NCI-H524 treated with DMSO at 0.1 percent for 48 hours (cell line): Measurements from ENCODE around the gene DACT2.
"Not testable (repeated sequence)": the region's sequence is repeated elsewhere in the genome, so short reads cannot be mapped to it uniquely, and the experiment has no call there.

Source experiments
- DNase-seq: peaks from one replicate; lab custom pipeline; 2025; lab: John Stamatoyannopoulos, UW

Gene DACT2

DNA sequence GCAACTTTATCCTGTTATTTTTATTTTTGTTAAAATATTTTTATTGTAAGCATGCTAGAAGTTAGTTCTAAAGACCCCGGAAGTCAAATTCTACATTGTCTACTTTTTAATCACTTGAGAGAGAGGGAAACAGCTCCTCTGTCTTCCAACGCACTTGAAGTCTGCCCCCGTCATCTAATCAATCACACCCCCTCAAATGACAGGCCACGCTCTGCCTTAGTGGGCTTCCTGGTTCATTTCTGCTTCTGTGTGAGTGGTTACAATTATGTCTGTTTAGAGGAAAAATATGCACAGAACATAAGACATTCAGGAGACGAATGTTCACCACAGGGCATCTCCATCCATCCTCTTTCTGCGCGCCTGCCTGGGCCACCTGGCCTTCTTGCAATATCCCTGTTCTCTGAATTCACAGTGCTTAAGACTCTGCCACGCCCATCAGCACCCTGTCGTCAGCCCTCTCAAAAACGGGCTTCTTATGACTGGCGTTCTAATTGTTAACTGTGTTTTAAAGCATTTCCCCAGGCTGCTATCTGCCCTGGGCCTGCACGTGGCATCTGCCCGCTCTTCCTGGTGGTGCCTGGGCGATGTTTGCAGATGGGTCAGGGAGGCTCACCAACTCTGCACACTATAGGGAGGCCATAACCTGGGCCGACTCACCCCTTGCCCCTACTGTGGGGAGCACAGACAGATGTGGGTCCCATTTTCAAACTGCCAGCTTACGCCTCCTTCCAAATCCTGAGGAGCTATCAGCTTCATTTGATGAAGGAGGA, 15.4 kb downstream of the DACT2 start:
- DNase-seq = no peak

DNA sequence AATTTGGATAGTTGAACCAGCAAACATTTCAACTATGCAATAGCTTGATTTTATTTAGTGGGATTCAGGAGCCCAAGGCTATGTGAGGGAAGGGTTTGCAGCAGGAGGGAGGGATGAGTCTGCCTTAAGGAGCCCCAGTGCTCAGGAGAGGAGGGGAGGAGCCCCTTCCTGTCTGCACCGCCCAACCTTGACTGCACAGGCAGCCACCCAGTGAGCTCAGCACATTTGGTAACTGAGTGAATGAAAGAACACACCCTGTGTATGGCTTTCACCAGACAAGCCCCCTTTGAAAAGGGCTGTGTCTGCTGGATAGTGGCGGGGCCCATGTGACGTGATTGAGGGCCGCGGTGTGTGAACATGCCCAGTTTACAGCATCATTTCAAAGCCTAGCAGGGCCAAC, 17.0 kb downstream of the DACT2 start:
- no peak for DNase-seq

DNA sequence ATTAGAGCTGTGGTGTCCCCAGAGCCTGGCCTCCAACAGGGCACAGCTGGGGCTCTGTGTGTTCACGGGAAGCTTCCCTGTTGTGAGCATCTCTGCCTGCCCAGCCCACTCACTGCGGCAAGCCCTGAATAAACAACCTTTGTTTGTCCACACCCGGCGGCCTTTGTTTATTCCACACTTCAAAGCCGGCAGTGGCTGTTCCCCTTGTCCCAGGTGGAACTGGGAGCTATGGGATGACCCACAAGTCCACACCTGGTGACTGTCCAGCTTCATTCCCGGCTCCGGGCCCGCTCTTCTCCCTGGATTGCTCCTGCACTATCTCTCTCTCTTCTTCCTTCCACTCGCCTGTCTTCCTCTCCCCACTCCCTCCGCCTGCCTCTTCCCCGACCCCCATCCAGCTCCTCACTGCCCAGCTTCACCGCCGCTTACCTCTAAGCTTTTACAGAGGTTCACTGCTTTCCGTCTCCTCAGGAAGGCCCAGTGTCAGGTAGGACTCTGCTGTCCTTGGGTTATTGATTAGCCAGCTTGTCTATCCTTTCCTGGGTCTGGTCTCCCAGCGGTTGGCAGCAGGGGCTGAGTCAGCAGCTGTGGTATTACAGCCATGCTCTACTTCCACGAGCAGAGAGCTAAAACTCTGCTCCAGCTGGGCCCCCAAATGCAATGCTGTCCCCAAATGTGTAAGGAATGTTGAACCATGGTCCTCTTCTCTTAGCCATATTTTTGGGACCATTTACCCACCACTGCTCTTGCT, 17.8 kb downstream of the DACT2 start:
- no peak for DNase-seq

DNA sequence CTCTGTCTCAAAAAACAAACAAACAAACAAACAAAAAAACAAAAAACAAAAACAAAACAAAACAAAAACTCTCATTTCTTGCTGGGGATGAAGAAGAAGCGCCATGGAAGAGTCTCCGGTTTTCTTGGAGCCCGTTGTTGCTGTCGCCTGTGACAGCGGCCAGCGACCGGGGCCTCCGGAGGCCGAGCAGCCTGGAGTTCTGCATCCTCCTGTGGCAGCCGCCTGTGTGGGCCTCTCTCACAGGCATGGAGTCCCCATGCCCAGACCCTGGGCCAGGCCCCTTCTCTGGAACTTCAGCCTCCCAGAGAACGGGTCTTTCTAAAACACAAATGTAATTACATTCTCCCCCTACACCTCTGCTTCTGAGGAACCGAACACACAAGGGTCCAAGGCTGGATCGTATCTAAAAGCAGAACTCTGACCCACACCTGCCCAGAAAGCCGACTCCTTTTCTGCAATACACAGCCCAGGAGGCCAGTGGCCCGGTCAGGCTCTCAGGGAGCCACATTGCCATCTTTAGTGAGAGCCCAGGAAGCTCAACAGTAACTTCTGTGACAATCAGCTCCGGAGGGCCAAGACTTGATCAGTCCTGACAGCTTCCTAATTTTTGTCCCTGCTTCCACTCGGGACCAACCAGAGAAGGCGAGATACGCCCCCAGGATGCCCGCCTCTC, 18.5 kb downstream of the DACT2 start:
- DNase-seq = no peak

DNA sequence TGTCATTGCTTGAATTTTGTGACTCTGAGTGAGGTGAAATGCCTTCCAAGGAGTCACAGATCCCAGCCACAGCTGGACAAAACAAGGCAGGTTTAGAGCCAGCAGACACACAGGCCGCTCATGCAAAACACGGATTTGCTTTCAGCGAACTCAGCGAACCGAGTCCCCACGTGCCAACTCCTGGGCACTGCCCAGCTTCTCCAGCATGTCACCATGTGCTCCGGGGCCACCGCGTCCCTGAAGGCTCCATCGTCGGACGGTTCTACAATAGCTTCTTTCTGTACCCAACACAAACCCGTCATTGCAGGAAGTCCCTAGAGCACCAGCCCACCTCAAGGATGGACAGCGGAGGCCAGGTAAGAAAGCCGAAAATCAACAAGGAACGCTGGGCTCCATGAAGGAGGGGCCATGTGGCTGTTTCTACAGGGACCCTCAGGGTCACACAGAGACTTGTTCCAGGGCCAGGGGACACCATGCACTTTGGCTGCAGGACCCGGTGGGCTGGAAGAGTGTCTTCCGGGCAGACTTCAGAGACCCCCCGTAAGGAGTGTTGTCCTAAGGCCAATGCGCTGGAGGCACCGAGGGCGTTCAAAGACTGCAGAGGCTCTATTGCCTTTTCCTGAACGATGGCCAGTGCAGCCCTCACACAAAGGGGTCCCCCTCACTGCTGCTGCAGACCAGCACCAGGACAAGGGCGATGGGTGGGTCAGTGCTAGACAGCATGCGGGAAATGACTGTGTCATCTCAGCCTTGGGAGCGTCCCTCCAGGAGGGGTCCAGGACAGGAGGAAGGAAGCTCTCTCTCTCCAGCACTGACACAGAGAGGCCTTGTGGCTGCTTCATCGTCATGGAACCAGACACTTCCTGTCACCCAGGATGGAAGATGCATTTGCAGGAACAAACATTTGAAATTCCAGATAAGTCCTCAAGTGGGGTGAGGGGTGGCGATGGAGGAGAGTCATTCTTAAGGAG, 19.8 kb downstream of the DACT2 start:
- DNase-seq = no peak

DNA sequence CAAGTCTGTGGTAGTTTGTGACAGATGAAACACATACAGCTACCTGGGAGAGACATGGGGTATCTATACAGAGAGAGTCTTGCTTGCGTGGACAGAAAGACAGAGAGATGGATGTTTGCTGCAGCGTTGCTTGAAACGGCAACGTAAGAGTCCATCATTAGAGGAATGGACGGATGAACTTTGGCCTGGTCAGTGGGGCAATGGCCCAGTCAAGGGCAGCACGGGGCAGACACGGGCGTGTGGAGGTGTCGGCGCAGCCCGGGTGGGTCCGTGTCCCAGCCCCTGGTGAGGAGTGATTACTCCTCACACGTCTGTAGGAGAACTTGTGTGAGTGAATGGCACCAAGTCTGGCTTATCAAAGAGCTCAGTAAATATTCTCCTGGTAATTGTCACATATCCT, 21.9 kb downstream of the DACT2 start:
- DNase-seq = no peak

DNA sequence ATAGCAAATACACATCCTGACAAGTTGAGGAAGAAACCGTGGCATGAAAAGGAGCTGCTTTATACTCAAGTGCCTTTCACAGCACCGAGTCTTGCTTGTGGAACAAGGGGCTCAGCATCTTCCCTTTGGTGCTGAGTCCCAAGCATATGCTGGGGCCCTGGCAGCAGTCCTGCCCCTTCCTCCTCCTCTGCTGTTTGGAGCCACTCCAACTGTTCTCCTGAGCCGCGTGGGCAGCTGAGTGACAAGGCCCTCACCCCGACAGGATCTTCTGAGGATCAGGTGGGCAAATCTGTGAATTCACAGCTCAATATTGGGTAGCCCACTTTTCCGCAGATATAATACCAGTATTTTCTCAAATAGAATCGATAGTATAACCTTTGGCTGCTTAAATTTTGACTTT, 24.7 kb downstream of the DACT2 start:
- no peak for DNase-seq

DNA sequence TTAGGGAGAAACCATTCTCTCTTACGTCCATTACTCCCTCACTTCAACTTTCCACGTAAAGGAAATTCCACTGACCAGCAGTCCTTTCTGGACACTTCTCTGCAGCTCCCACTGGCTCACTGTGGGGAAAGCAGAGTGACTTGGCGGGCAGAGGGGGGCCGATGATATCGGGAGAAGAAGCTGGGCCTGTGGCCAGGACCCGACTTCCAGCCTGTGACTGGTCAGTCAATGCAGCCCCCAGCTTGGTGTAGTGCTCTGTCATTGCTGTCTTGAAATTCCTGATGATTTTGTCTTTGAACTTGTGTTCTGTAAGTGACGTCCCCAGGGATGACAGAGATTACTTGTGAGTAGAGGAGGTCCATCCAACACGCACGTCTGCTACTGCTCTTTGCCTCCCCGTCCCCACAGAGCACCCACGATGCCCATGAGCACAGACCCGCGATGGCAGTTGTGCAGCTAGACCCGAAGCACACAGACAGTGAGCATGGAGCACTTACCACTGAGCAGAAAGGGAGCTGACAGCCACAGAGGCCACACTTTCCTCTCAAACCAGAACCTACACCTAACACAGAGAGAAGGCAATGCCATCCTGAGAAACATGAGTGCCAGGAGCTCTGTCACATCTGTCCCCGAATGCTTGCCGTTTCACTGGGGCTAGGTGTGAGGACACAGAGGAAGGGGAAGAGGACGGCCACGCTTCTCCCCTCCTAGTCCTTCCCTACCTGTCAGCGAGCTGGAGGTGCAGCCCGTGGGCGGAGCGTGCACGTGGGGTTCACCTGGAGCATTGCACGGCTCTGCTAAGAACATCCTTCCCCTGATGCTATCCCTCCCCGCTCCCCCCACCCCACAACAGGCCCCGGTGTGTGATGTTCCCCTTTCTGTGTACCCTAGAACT, 25.7 kb downstream of the DACT2 start:
- no peak for DNase-seq

DNA sequence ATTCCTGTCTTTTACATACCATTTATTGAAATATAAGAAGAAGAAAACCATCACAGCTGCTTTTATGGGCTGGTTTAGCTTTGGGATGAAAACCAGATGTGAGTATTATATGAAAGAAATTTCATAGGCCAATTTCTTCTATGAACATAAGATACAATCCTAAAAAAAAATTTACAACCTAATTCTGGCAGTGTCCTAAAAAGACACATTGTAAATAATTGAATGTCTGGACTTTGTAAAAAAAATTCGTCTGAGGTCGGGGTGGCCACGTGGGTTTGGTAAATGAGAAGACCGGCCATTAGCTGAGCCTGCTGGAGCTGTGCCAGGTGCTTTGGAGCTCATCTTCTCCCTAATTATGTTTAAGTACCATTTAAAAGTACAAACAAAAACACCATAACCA, 26.8 kb downstream of the DACT2 start:
- DNase-seq = no peak

DNA sequence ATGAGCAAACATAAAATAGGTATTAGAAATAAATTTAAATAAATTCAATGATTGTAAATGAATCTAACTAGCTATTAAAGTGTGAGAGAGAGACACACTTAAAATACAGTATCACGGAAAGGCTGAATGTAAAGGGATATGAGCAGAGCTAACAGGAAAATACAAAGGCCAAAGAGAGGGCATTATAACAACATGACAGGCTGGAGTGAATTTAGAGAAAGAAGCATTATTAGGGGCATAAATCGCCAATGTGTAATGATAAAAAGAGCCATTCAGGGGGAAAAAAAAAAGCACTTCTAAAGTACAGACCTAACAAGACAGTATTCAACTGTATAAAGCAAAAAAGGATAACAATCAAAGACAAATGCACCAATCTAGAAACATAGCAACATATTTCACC, 28.1 kb downstream of the DACT2 start:
- no peak for DNase-seq

DNA sequence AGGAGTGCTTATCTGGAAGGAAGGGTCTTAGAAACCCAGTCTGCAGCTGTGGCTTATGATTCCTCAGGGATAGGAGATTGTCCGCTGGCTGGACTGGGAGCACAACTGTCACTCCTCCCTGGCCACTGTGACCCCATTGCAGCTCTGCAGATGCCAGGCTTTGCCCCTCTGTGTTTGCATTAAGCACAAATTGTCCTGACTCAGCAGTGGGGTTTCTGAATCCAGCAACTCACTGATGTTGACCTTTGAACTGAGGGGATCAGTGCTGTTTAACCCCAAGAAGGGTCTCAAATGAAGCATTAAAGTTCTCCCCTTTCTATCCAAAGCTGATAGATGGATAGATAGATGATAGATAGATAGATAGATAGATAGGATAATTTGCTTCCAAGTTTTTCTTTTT, 29.5 kb downstream of the DACT2 start:
- no peak for DNase-seq

DNA sequence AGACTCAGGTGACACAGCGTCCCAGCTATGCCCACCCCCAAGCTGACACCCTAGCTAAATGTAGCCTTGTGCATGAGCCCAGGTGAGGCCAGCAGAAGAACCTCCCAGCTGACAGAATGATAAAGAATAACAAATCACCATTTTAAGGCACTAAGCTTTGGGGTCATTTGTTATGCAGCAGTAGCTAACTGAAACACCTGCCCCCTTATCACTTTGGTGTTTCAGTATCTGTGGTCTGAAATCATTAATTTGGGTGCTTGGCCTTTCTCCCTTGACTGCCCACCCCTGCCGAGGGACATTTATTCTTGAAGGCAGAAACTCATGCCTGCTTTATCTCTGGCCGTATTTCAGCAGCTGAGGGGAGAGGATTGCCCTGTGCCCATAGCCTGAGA, 30.0 kb downstream of the DACT2 start:
- no peak for DNase-seq

DNA sequence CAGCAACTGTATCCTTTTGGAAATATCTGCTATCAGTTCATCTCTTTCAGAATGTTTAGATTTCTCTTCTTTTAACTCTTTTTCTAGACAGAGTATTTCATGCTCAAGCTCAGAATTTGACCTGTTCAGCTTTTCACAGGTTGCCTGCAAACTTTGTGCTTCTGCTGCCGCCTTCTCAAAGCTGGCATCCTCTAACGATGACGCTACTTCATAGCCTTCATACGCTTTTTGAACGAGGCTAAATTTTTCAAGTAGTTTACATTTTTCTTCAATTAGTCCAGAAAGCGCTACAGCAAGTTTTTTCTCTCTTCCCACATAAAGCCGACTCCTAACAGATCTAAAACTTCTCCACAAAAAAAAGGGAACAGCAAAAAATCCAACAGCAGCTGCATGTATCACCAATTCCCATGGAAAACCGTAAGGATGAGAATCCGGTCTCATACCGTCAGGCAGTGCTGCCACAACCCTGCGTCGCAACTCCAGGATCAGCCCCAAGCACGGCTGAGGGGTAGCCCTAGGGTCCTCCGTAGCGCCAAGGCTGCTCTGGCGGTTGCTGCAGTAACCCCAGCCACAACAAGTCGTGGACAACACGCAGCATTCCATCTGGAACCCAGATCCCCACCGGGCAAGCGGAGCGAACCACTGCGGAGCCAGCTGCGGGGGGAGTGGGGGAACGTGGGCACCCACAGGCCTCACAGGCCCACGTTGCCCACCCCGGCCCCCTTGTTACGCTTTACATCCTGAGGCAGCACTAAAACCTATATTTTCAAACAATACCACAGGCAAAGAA, 30.6 kb downstream of the DACT2 start:
- no peak for DNase-seq

DNA sequence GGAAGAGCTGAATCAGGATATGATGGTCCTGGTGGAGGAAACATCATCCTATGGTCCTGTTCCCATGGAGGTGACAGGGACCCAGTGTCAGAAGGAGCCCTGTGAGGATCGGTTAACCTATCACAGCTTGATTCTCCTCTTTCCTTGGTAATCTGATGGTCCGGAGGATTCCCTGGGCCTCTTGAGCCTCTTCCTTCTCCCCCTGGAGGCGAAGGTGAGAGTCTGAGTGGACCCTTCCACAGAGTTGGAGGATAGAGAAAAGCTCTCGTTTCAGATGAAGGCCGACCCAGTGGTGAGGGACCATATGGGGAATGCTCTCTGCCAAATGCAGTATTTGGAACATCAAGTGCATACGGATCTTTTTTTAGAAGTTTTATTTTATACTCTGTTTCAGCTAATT, 32.1 kb downstream of the DACT2 start:
- not testable (repeated sequence) for DNase-seq

DNA sequence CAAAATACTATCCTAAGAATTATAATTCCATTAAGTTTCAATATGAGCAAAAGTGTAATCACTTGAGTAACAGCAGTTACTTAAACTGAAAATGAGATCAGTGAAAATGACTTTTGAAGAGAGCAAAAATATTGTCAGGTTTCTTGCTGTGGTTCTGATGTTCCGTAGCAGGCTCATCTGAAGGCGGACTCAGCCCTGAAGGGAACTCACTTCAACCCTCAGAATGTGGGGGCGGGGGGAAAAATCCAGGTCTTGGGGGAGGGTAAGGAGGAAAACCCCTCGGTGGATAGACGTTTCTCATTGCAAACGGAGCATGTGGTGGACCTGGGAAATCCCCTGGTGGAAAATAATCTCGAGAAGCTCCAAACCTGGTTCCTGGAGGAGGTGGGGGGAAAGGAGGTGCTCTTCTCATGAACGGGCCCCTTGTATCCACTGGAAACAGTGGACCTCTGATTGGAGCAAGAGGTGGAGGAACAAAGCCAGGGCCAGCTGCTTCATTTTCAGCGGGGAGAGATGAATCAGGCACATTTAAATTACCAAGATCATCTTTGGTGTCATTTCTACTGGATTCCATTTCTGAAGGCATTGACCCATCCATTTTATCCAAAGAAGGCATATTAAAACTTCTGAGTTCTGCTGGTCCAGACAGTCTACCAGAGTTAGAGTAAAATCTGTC, 32.7 kb downstream of the DACT2 start:
- DNase-seq = not testable (repeated sequence)

DNA sequence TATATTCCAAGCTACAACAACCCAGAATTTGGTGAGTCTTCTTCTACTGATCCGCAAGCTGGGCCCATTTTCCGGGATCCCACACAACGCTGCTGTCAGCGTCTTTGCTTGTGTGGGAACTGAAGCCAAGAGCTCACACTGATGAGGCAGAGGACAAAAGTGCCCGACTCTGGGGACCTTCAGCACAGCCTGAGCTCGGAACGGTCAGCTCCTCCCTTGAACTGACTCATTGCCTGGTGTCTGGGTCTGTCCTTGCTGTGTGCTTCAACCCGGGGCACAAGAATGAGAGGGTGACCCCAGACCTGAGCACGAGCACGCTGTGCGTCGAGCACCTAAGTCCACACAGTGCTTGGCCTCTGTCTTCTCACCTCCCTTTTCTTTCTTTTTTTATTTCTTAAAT, 33.5 kb downstream of the DACT2 start:
- no peak for DNase-seq

DNA sequence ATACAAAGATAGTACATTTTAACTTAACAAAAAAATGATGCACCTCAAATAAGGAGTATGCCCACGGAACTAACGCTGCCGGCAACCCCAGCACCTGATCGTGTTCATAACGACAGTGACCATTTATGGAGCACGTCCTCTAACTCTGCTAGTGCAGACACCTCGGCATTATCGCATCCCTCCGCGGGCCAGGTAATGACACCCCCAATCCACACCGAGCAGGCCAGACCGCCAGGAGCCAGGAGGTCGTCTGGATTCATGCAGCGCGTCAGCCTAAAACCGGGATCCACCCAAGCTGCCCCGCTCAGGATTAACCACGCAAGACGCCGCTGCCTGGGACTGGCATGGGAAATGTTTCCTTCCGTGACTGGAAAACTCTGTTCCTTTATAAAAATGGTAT, 34.1 kb downstream of the DACT2 start:
- DNase-seq = no peak

DNA sequence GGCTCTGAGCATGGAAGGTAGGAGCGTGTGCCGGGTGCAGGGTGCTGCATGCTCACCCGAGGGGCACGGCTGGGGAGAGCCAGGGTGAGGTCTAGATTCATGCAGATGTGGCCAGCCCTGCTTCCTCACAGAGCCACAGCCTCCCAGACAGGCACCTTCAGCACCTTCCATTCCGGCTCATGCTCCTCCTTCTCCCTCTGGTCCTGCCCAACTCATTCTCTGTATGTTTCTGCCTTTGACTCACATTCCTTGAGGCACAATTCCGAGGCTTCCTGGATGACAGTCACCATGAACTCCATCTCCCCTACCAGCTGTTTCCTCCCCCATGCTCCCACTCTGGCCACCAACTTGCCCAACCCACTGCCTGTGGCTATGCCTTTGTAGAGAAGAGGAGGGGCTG, 35.4 kb downstream of the DACT2 start:
- no peak for DNase-seq

DNA sequence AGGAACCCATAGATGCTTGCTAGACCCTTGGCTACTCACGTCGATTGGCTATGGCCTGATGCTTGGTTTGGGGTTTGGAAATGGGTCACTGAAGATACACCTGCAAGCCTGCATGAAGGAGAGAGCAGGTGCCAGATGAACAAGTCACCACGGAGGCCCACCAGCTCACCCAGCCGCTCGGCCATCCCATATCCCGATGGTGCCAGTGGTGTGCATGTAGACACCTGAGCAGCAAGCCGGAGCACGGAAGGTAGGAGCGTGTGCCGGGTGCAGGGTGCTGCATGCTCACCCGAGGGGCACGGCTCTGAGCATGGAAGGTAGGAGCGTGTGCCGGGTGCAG, 35.9 kb downstream of the DACT2 start:
- DNase-seq = no peak
